NCI-H2029 treated with DMSO at 0.1 percent for 48 hours (cell line): ENCODE results near the gene ATR.
"Not testable (repeated sequence)": the region's sequence is repeated elsewhere in the genome, so short reads cannot be mapped to it uniquely, and the experiment has no call there.

ENCODE experiments used
- DNase-seq: peaks from one replicate; lab custom pipeline; 2025; lab: John Stamatoyannopoulos, UW

ATR gene

GRCh38 chr3:142592268-142592667 is 13.7 kb upstream of the ATR start:
- not testable (repeated sequence) for DNase-seq

- DNase-seq: no peak
These were observed 10.2 kb upstream of the ATR start for GRCh38 chr3:142588703-142589102.

GRCh38 chr3:142586803-142587406 is 8.4 kb upstream of the ATR start:
- DNase-seq: peak; percentile 60

GRCh38 chr3:142581070-142581469 is 2.5 kb upstream of the ATR start:
- not testable (repeated sequence) for DNase-seq

- no peak for DNase-seq
These were observed 1.5 kb upstream of the ATR start for GRCh38 chr3:142580061-142580423.

GRCh38 chr3:142577696-142578328 is 721 bp downstream of the ATR start:
- DNase-seq: no peak

- DNase-seq: no peak
These were observed 1.7 kb downstream of the ATR start for GRCh38 chr3:142576792-142577191.

- no peak for DNase-seq
These were observed 3.9 kb downstream of the ATR start for GRCh38 chr3:142574665-142575064.

GRCh38 chr3:142574223-142574622 is 4.3 kb downstream of the ATR start:
- DNase-seq: not testable (repeated sequence)

- DNase-seq: not testable (repeated sequence)
These were observed 9.1 kb downstream of the ATR start for GRCh38 chr3:142569422-142569821.

GRCh38 chr3:142568393-142569017 is 10.0 kb downstream of the ATR start:
- no peak for DNase-seq

GRCh38 chr3:142566096-142566495 is 12.4 kb downstream of the ATR start:
- DNase-seq: no peak

- DNase-seq: no peak
These were observed 15.0 kb downstream of the ATR start for GRCh38 chr3:142563496-142563997.

GRCh38 chr3:142560118-142560517 is 18.4 kb downstream of the ATR start:
- no peak for DNase-seq

- DNase-seq: no peak
These were observed 24.8 kb downstream of the ATR start for GRCh38 chr3:142553741-142554140.

- DNase-seq: not testable (repeated sequence)
These were observed 26.0 kb downstream of the ATR start for GRCh38 chr3:142552579-142552978.

- no peak for DNase-seq
These were observed 28.5 kb downstream of the ATR start for GRCh38 chr3:142549986-142550385.

- no peak for DNase-seq
These were observed 35.2 kb downstream of the ATR start for GRCh38 chr3:142543307-142543706.

- no peak for DNase-seq
These were observed 36.5 kb downstream of the ATR start for GRCh38 chr3:142542054-142542453.

GRCh38 chr3:142536519-142536918 is 42.0 kb downstream of the ATR start:
- no peak for DNase-seq

- no peak for DNase-seq
These were observed 44.0 kb downstream of the ATR start for GRCh38 chr3:142534543-142534942.

GRCh38 chr3:142530296-142530695 is 48.2 kb downstream of the ATR start:
- no peak for DNase-seq

GRCh38 chr3:142523921-142524566 is 54.5 kb downstream of the ATR start:
- no peak for DNase-seq
